Measurements from ENCODE around the gene TBC1D5.

GRCh38 chr3:17183951-17184550 lies 558.4 kb downstream of the TBC1D5 start:
- TF ChIP-seq POLR2A (IDR thresholded peaks at IDR 0.05; ENCODE audit: extremely low read depth, insufficient read length) (no peak), CTCF (IDR thresholded peaks at IDR 0.05; ENCODE audit: low read depth, low read length) (no peak)

Measured in NB4 (cell line).